ENCODE data around the gene RDH13.

The RDH13 gene

GRCh38 chr19:55076321-55076720 lies 13.4 kb upstream of the RDH13 start:
- Histone ChIP-seq H3K4me3 (replicated peaks; ENCODE audit: low read depth, low read length) (no peak overlapping the region), H3K27me3 (replicated peaks; ENCODE audit: control insufficient read depth, insufficient read depth, low read length) (no peaks in the 10 kb centered on the region), H3K36me3 (ENCODE audit: control insufficient read depth, insufficient read depth, low read length) (no peaks in the 10 kb centered on the region)
- no peak for DNase-seq (ENCODE audit: extremely low read depth, insufficient read length)
- TF ChIP-seq CTCF (IDR thresholded peaks at IDR 0.05; ENCODE audit: insufficient read depth, low read length, poor library complexity, severe bottlenecking) = no peak

- Histone ChIP-seq H3K36me3 (ENCODE audit: control insufficient read depth, insufficient read depth, low read length) (no peaks in the 10 kb centered on the region), H3K27me3 (replicated peaks; ENCODE audit: control insufficient read depth, insufficient read depth, low read length) (no peaks in the 10 kb centered on the region), H3K4me3 (replicated peaks; ENCODE audit: low read depth, low read length) (no peak within 1 kb of the TSS)
- no peak for DNase-seq (ENCODE audit: extremely low read depth, insufficient read length)
- no peak for TF ChIP-seq CTCF (IDR thresholded peaks at IDR 0.05; ENCODE audit: insufficient read depth, low read length, poor library complexity, severe bottlenecking)
Observed at GRCh38 chr19:55075371-55075998, 12.5 kb upstream of the RDH13 start, which contains the start of gene EPS8L1. Gene EPS8L1 (plus strand): TSS chr19:55075869. CDS start chr19:55076445, 576 bp downstream.

- no peak for DNase-seq (ENCODE audit: extremely low read depth, insufficient read length)
- TF ChIP-seq CTCF (IDR thresholded peaks at IDR 0.05; ENCODE audit: insufficient read depth, low read length, poor library complexity, severe bottlenecking) = no peak
- Histone ChIP-seq H3K27me3 (replicated peaks; ENCODE audit: control insufficient read depth, insufficient read depth, low read length) (no peaks in the 10 kb centered on the region; the same call in 1 of the 2 replicates), H3K36me3 (ENCODE audit: control insufficient read depth, insufficient read depth, low read length) (no peaks in the 10 kb centered on the region), H3K4me3 (replicated peaks; ENCODE audit: low read depth, low read length) (no peak overlapping the region)
Observed at GRCh38 chr19:55071913-55072312, 9.0 kb upstream of the RDH13 start.

- Histone ChIP-seq H3K4me3 (replicated peaks; ENCODE audit: low read depth, low read length) (no peak overlapping the region), H3K27me3 (replicated peaks; ENCODE audit: control insufficient read depth, insufficient read depth, low read length) (no peaks in the 10 kb centered on the region; the same call in 1 of the 2 replicates), H3K36me3 (ENCODE audit: control insufficient read depth, insufficient read depth, low read length) (no peaks in the 10 kb centered on the region)
- TF ChIP-seq CTCF (IDR thresholded peaks at IDR 0.05; ENCODE audit: insufficient read depth, low read length, poor library complexity, severe bottlenecking) = no peak
- DNase-seq (ENCODE audit: extremely low read depth, insufficient read length) = no peak
Observed at GRCh38 chr19:55071129-55071502, 8.2 kb upstream of the RDH13 start.

GRCh38 chr19:55070466-55071128 lies 7.6 kb upstream of the RDH13 start:
- no peaks in the 10 kb centered on the region for H3K36me3 ChIP-seq (ENCODE audit: control insufficient read depth, insufficient read depth, low read length)
- no peaks in the 10 kb centered on the region; the same call in 1 of the 2 replicates for H3K27me3 ChIP-seq (replicated peaks; ENCODE audit: control insufficient read depth, insufficient read depth, low read length)
- H3K4me3 ChIP-seq (replicated peaks; ENCODE audit: low read depth, low read length) = no peak overlapping the region
- TF ChIP-seq CTCF (IDR thresholded peaks at IDR 0.05; ENCODE audit: insufficient read depth, low read length, poor library complexity, severe bottlenecking) = no peak
- no peak for DNase-seq (ENCODE audit: extremely low read depth, insufficient read length)
